GM12878 (cell line): ENCODE results near the gene WDFY1. TPM values are rescaled to one million over a fixed set of nuclear protein-coding genes. Genes with fewer than 3 reads are reported as not detected.
A peak's percentile ranks its signal among the peaks of the same experiment; 100 is the strongest.

ENCODE experiments used
- ATF2 ChIP-seq: IDR thresholded peaks from 2 replicates; pipeline ENCODE4 v1.6.1; 2012; ENCODE audit warnings: low read length, inconsistent platforms
- BCLAF1 ChIP-seq: fragments of 450-650 bp; IDR thresholded peaks from 2 replicates; pipeline ENCODE4 v1.6.1; 2017; ENCODE audit warnings: antibody characterized with exemption, mild to moderate bottlenecking, moderate library complexity
- EZH2 ChIP-seq: IDR thresholded peaks from 2 replicates; pipeline ENCODE4 v1.6.1; 2012; ENCODE audit warnings: low read depth, mild to moderate bottlenecking, control low read depth, inconsistent platforms, low read length, borderline replicate concordance; ENCODE audit not compliant: control insufficient read depth
- MTA3 ChIP-seq: IDR thresholded peaks from 2 replicates; pipeline ENCODE4 v1.6.1; 2012; ENCODE audit warnings: low read length, inconsistent platforms, borderline replicate concordance
- PAX5 ChIP-seq: IDR thresholded peaks from 2 replicates; pipeline ENCODE4 v1.6.1; 2011; ENCODE audit warnings: low read depth, low read length, borderline replicate concordance
- PKNOX1 ChIP-seq: fragments of 450-650 bp; IDR thresholded peaks from 2 replicates; pipeline ENCODE4 v1.6.1; 2016; ENCODE audit warnings: mild to moderate bottlenecking
- PML ChIP-seq: IDR thresholded peaks from 2 replicates; pipeline ENCODE4 v1.6.1; 2012; ENCODE audit warnings: low read length, inconsistent platforms
- POLR2AphosphoS5 ChIP-seq: IDR thresholded peaks from 2 replicates; pipeline ENCODE4 v1.6.1; 2011; ENCODE audit warnings: mild to moderate bottlenecking, low read length, inconsistent platforms
- RFX5 ChIP-seq: IDR thresholded peaks from 2 replicates; pipeline ENCODE4 v1.6.1; 2011; ENCODE audit warnings: low read depth, low read length, improper control_type of control experiment
- YBX1 ChIP-seq: fragments of 450-650 bp; IDR thresholded peaks from 2 replicates; pipeline ENCODE4 v1.6.1; 2016; ENCODE audit warnings: antibody characterized with exemption
- ZBTB40 ChIP-seq: fragments of 450-650 bp; IDR thresholded peaks from 2 replicates; pipeline ENCODE4 v1.6.1; 2016; ENCODE audit warnings: mild to moderate bottlenecking, moderate library complexity, borderline replicate concordance
- polyA plus RNA-seq, 11 experiments: library from polyadenylated mRNA; depleted of rRNA in 4 of 11; unstranded in 6 of 11; stranded (reverse) in 5 of 11; fragments of >200 nt; fragmentation: Nextera tagmentation in 4 of 11; fragmentation: Illumina TruSeq in 1 of 11; extraction: Ambion mirVana in 4 of 11; extraction: Trizol in 1 of 11; gene quantifications; 1 replicate in 1 of 11; 2 replicates in 10 of 11; pipeline versions ENCODE4 v1.2.1 to v1.2.3, GENCODE V29; 2011 to 2016; ENCODE audit warnings: inconsistent platforms in 2 of 11, missing spikeins in 2 of 11, low read depth in 1 of 11
- total RNA-seq, 4 experiments: library from RNA; depleted of rRNA in 3 of 4; stranded (reverse); fragments of >200 nt in 3 of 4; fragmentation: Illumina TruSeq in 1 of 4; extraction: Trizol in 1 of 4; gene quantifications; 2 replicates each; pipeline versions ENCODE4 v1.2.1 to v1.2.3, GENCODE V29; 2013 to 2021
- TF ChIP-seq, protein P1 (sequence below): fragments of 450-650 bp; conservative IDR thresholded peaks from 2 replicates; pipeline ENCODE4 v1.6.1; 2017; ENCODE audit warnings: mild to moderate bottlenecking, moderate library complexity
- TF ChIP-seq, protein P2 (sequence below): fragments of 150-350 bp; IDR thresholded peaks from 2 replicates; pipeline ENCODE4 v1.6.1; 2014; ENCODE audit warnings: mild to moderate bottlenecking, low read depth, low read length

Gene WDFY1
- total and polyA plus RNA-seq, 10 of the 15 experiments (the other 5 are each of a cell fraction or from before 2014, with no cell fraction given) = 2.9 to 28.1 (median 13.1) TPM

- TF ChIP-seq, protein P1, sequence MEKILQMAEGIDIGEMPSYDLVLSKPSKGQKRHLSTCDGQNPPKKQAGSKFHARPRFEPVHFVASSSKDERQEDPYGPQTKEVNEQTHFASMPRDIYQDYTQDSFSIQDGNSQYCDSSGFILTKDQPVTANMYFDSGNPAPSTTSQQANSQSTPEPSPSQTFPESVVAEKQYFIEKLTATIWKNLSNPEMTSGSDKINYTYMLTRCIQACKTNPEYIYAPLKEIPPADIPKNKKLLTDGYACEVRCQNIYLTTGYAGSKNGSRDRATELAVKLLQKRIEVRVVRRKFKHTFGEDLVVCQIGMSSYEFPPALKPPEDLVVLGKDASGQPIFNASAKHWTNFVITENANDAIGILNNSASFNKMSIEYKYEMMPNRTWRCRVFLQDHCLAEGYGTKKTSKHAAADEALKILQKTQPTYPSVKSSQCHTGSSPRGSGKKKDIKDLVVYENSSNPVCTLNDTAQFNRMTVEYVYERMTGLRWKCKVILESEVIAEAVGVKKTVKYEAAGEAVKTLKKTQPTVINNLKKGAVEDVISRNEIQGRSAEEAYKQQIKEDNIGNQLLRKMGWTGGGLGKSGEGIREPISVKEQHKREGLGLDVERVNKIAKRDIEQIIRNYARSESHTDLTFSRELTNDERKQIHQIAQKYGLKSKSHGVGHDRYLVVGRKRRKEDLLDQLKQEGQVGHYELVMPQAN = peak; percentile 78
- no peak for TF ChIP-seq EZH2
- TF ChIP-seq ATF2 = peak; percentile 28; the same call in 1 of the 2 replicates
- TF ChIP-seq RFX5 = no peak
- peak; percentile 76; the same call in 1 of the 2 replicates for TF ChIP-seq MTA3
- TF ChIP-seq PAX5 = peak; percentile 53; the same call in 1 of the 2 replicates
- TF ChIP-seq ZBTB40 = peak; percentile 99
- TF ChIP-seq, protein P2, sequence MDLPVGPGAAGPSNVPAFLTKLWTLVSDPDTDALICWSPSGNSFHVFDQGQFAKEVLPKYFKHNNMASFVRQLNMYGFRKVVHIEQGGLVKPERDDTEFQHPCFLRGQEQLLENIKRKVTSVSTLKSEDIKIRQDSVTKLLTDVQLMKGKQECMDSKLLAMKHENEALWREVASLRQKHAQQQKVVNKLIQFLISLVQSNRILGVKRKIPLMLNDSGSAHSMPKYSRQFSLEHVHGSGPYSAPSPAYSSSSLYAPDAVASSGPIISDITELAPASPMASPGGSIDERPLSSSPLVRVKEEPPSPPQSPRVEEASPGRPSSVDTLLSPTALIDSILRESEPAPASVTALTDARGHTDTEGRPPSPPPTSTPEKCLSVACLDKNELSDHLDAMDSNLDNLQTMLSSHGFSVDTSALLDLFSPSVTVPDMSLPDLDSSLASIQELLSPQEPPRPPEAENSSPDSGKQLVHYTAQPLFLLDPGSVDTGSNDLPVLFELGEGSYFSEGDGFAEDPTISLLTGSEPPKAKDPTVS = peak; percentile 80
- no peak for TF ChIP-seq YBX1
- peak; percentile 74 for TF ChIP-seq PKNOX1
- TF ChIP-seq BCLAF1 = no peak
- TF ChIP-seq PML = peak; percentile 92
- peak; percentile 93 for TF ChIP-seq POLR2AphosphoS5
These were observed 12.1 kb upstream of the WDFY1 start, which contains the start of gene MRPL44 (continued) for GRCh38 chr2:223957092-223957851.
